Colonic mucosa (tissue), 4 donors: ENCODE results near the gene NOL4L. TPM values are rescaled to one million over a fixed set of nuclear protein-coding genes. Genes with fewer than 3 reads are reported as not detected.

ENCODE experiments used
- DNase-seq: peaks from one replicate; pipeline ENCODE4 v3.0.0-alpha.2; 2020
- H3K27ac ChIP-seq: fragments of 200-600 bp; one replicate; pipeline ENCODE4 v1.8.0; 2021
- H3K27me3 ChIP-seq: fragments of 200-600 bp; one replicate; pipeline ENCODE4 v1.8.0; 2021
- H3K36me3 ChIP-seq: fragments of 200-600 bp; one replicate; pipeline ENCODE4 v1.8.0; 2021
- H3K4me1 ChIP-seq: fragments of 200-600 bp; one replicate; pipeline ENCODE4 v1.8.0; 2021; ENCODE audit warnings: mild to moderate bottlenecking
- H3K4me3 ChIP-seq: fragments of 200-600 bp; one replicate; pipeline ENCODE4 v1.8.0; 2021
- H3K9ac ChIP-seq, 2 donors: one replicate each; pipeline ENCODE4 v1.7.0; 2013; ENCODE audit warnings: control low read depth in 2 of 2, low read depth in 2 of 2, low read length in 2 of 2
- H3K9me3 ChIP-seq: fragments of 200-600 bp; one replicate; pipeline ENCODE4 v1.8.0; 2021
- intact Hi-C: fragments of 100-400 bp; cut with DNase I; formaldehyde crosslinking; loops from one replicate; pipeline ENCODE4 v1.14.1; 2022
- total RNA-seq, 2 donors: library from RNA; stranded (reverse); fragmentation: NEBNext Ultra II Directional in 1 of 2; extraction: Animal tissue kit (Norgen Biotek cat#: 25700) in 1 of 2; gene quantifications; one replicate each; pipeline ENCODE4 v1.2.1, GENCODE V29; 2021
- TF ChIP-seq, protein P1 (sequence below): fragments of 200-600 bp; IDR thresholded peaks from one replicate; pipeline ENCODE4 v1.8.0; 2022; ENCODE audit warnings: antibody characterized with exemption, mild to moderate bottlenecking
- donor health status: healthy.
- donor health status: DM: no; HTN: no; CAD: no.
- donor health status: DM: no; HTN: no; CAD: no.

NOL4L gene
- total RNA-seq, 2 donors from 2014 or later: 54.2 to 58.0 TPM

DNA sequence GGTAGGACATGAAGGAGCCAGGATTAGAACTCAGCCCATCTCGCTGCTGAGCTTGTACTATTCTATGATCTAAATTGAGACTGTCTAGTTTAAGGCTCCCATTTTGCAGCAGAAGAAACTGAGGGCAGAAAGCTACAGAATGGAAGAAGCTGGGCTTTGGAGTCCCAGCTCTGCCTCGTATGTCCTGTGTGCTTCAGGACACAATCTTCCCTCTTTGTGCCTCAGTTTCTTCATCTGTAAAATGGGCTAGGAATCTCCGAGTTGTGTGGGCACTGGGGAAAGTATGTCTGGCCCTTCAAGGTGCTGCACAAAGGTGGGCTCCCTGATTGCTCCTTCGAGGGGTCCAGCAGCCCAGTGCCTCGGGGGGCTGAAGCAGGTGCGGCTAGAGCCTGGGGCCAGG lies 20.7 kb downstream of the NOL4L start:
- intact Hi-C loops: no loop called here
- H3K27ac ChIP-seq: no peak overlapping the region
- H3K4me1 ChIP-seq: no peaks in the 10 kb centered on the region
- no peak for DNase-seq
- H3K4me3 ChIP-seq: no peak overlapping the region
- H3K9ac ChIP-seq: no peak overlapping the region
- no peaks in the 10 kb centered on the region for H3K27me3 ChIP-seq
- TF ChIP-seq, protein P1, sequence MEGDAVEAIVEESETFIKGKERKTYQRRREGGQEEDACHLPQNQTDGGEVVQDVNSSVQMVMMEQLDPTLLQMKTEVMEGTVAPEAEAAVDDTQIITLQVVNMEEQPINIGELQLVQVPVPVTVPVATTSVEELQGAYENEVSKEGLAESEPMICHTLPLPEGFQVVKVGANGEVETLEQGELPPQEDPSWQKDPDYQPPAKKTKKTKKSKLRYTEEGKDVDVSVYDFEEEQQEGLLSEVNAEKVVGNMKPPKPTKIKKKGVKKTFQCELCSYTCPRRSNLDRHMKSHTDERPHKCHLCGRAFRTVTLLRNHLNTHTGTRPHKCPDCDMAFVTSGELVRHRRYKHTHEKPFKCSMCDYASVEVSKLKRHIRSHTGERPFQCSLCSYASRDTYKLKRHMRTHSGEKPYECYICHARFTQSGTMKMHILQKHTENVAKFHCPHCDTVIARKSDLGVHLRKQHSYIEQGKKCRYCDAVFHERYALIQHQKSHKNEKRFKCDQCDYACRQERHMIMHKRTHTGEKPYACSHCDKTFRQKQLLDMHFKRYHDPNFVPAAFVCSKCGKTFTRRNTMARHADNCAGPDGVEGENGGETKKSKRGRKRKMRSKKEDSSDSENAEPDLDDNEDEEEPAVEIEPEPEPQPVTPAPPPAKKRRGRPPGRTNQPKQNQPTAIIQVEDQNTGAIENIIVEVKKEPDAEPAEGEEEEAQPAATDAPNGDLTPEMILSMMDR: no peak
- no peaks in the 10 kb centered on the region for H3K9me3 ChIP-seq
- no peaks in the 10 kb centered on the region for H3K36me3 ChIP-seq

DNA sequence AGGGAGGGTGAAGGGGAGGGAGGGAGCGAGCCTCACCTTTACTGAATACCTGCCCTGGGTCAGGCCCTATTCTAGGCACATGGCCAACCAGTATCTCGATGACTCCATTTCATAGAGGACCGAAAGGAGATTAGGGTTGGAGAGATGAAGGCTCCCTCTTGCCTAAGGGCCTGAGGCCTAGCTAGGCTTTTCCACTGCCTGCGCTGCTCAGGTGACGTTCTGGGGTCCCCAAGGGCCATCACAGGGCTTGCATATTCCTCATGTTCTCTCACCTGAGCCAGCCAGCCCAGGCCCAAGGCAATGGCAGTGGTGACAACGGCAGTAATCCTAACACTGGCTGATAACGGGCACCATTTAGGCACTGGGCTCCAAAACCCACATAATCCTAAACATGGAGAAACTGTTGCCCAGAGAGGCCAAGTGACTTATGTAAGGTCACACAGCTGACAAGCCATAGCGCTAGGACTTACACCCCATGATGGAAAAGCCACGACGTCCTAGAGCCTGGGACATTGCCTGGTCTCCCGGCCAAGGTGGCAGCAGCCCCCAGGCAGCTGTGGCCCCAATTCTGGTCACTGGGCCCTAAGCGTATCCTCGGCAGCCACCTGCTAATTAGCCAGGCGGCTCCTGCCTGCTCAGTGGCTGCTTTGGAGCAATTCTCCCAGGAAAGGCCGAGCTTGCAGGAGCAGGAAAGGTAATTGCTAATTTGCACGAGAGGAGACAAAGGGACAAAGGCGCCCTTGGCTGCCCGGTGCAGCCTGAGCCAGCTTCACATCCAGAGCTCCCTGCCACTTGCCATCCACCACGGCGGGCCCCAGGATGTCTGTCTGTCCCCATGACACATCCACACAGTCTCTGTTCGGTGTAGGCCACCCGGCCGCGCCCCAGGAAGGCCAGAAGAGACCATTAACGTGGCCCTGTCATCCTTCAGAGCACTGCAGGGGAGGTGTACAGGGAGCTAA lies 21.5 kb downstream of the NOL4L start:
- no peaks in the 10 kb centered on the region for H3K9me3 ChIP-seq
- no peak overlapping the region for H3K4me3 ChIP-seq
- no peaks in the 10 kb centered on the region for H3K36me3 ChIP-seq
- no peaks in the 10 kb centered on the region for H3K4me1 ChIP-seq
- no peak overlapping the region for H3K27ac ChIP-seq
- TF ChIP-seq, protein P1: no peak
- no peak for DNase-seq
- no peak overlapping the region for H3K9ac ChIP-seq
- H3K27me3 ChIP-seq: no peaks in the 10 kb centered on the region
- intact Hi-C loops: no loop called here

DNA sequence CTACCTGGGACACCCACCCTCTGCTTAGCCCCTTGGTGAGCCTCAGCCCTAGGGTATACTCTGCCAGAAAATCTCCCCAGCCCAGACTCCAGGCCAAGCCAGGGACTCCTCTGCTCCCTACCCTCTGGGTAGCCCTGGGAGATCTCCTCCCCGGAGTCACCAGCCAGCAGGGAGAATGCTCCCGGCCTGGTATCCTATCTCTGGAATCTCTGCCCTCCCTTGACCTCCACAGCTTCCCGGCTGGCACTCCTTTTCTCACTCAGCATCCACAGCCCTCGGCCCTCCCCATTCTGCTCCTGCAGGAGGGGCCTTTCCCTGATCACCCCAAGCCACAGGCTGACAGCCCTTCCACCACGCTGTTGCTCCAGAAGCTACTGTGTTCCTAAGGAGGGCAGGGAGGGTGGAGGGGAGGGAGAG lies 22.6 kb downstream of the NOL4L start:
- no peaks in the 10 kb centered on the region for H3K36me3 ChIP-seq
- H3K27me3 ChIP-seq: no peaks in the 10 kb centered on the region
- H3K9me3 ChIP-seq: no peaks in the 10 kb centered on the region
- intact Hi-C loops: no loop called here
- H3K27ac ChIP-seq: no peak overlapping the region
- H3K4me3 ChIP-seq: no peak overlapping the region
- no peak overlapping the region for H3K9ac ChIP-seq
- TF ChIP-seq, protein P1: no peak
- no peak for DNase-seq
- no peaks in the 10 kb centered on the region for H3K4me1 ChIP-seq

DNA sequence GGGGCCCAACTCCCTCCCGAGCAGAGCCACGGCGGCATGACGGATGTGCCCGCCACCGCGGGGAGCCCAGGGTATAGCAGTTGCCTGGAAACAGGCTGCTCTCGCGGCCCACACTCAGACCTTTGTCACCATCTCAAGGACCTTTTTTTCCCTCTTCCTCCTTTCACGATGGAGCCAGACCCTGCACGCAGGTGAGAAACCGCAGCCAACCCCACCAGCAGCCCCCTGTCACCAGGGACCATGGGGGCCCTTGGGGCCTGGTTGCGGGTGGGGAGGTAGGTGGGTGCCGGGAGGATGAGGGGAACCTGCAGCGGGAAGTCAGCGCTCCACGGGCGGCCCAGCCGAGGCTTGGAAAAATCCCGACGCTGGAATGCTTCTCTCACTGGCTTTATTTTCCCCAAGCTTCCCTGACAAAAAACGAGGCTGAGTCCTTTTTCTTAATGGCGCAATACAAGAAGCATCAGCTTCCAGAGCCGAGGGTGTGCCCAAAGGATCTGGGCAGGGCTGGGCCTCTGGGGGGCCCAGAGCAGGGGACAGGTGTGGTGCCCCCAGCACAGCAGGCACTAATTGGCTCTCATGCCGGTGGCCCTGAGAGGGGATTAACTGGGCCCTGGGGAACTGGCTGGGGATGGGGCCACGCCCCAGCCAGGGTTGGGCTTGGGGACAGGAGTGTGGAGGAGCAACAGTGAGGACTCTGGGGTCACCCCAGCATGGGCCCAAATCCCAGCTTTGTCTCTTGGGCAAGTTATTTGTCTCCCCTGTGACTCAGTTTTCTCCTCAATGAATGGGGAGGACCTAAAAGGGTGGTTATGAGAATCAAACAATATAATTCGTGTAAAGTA lies 23.9 kb downstream of the NOL4L start:
- H3K4me3 ChIP-seq: no peak overlapping the region
- H3K9ac ChIP-seq: no peak overlapping the region
- H3K36me3 ChIP-seq: no peaks in the 10 kb centered on the region
- no peak overlapping the region for H3K27ac ChIP-seq
- H3K9me3 ChIP-seq: no peaks in the 10 kb centered on the region
- no peaks in the 10 kb centered on the region for H3K27me3 ChIP-seq
- TF ChIP-seq, protein P1: no peak
- H3K4me1 ChIP-seq: no peaks in the 10 kb centered on the region
- no peak for DNase-seq
- intact Hi-C loops: no loop called here

DNA sequence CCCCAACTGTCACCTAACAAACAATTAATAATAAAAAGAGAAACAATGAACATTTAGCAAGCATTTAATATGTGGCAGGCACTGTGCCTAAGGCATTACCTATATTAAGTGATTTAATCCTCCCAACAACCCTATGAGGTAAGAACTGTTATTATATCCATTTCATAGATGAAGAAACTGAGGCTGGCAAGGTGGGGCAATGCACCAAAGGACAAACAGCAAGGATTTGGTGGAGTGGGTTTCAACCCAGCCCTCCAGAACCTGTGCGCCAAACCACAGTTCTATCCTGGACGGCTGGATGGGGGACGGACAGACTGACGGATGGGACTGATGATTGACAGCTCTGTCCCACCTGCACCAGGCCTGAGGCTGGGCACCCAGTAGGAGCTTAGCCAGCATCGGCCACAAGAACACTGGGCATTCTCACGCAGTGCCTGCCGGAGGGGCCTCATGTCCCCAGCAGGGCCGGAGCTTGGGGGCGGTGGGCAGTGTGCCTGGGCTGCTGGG lies 24.6 kb downstream of the NOL4L start:
- Histone ChIP-seq H3K4me3 (no peak overlapping the region), H3K4me1 (no peaks in the 10 kb centered on the region), H3K27ac (no peak overlapping the region), H3K9me3 (no peaks in the 10 kb centered on the region), H3K36me3 (no peaks in the 10 kb centered on the region), H3K27me3 (no peaks in the 10 kb centered on the region), H3K9ac (no peak overlapping the region)
- DNase-seq: no peak
- intact Hi-C loops: no loop called here
- TF ChIP-seq, protein P1: no peak
